HepG2 (cell line): ENCODE measurements around the gene CMTM8. TPM values are rescaled to one million over a fixed set of nuclear protein-coding genes. Genes with fewer than 3 reads are reported as not detected.

Source experiments
- ARNTL ChIP-seq: sonication (generic); formaldehyde crosslinking; IDR thresholded peaks from 2 replicates; pipeline ENCODE4 v1.4.0; 2020; ENCODE audit warnings: mild to moderate bottlenecking, missing genetic modification reagents
- BCL6 ChIP-seq: IDR thresholded peaks from 2 replicates; pipeline ENCODE4 v1.6.1; 2016; ENCODE audit warnings: missing genetic modification reagents, missing compliant biosample characterization
- DR1 ChIP-seq: sonication (generic); formaldehyde crosslinking; IDR thresholded peaks from 2 replicates; pipeline ENCODE4 v1.8.0; 2021; ENCODE audit warnings: mild to moderate bottlenecking, missing genetic modification reagents, inconsistent platforms
- FOXM1 ChIP-seq: sonication (generic); formaldehyde crosslinking; IDR thresholded peaks from 2 replicates; pipeline ENCODE4 v1.5.0; 2020; ENCODE audit warnings: missing genetic modification reagents
- KAT7 ChIP-seq: IDR thresholded peaks from 2 replicates; pipeline ENCODE4 v1.6.1; 2018; ENCODE audit warnings: borderline replicate concordance, missing compliant biosample characterization
- MATR3 ChIP-seq: sonication (generic); formaldehyde crosslinking; IDR thresholded peaks from 2 replicates; pipeline ENCODE4 v1.4.0; 2020; ENCODE audit warnings: missing genetic modification reagents
- MBNL3 ChIP-seq: fragments of 250-450 bp; sonication (Bioruptor Pico); conservative IDR thresholded peaks from 2 replicates; pipeline ENCODE4 v1.8.0; 2022; ENCODE audit warnings: mild to moderate bottlenecking, inconsistent platforms
- ONECUT2 ChIP-seq: sonication (generic); formaldehyde crosslinking; IDR thresholded peaks from 2 replicates; pipeline ENCODE4 v1.4.0; 2020; ENCODE audit warnings: missing genetic modification reagents
- POLR2G ChIP-seq: fragments of 200-400 bp; formaldehyde crosslinking; IDR thresholded peaks from 2 replicates; pipeline ENCODE4 v1.6.1; 2018; ENCODE audit warnings: mild to moderate bottlenecking, low read depth, low read length, moderate library complexity
- SAP130 ChIP-seq: IDR thresholded peaks from 2 replicates; pipeline ENCODE4 v1.6.1; 2016; ENCODE audit warnings: low read depth
- SMYD3 ChIP-seq: sonication (generic); formaldehyde crosslinking; IDR thresholded peaks from 2 replicates; pipeline ENCODE4 v1.8.1; 2023; ENCODE audit warnings: mild to moderate bottlenecking, missing genetic modification reagents
- SOX13 ChIP-seq, 3 experiments: fragments of 450-650 bp in 1 of 3; sonication (generic) in 1 of 3; formaldehyde crosslinking in 1 of 3; IDR thresholded peaks in 2 of 3; conservative IDR thresholded peaks in 1 of 3; 2 replicates each; pipeline versions ENCODE4 v1.5.0 to v1.6.1; 2016 to 2020; ENCODE audit warnings: antibody characterized with exemption in 1 of 3, mild to moderate bottlenecking in 1 of 3, missing compliant biosample characterization in 1 of 3, missing genetic modification reagents in 1 of 3, moderate library complexity in 1 of 3
- SOX6 ChIP-seq, 2 experiments: fragments of 450-650 bp in 1 of 2; sonication (generic) in 1 of 2; formaldehyde crosslinking in 1 of 2; IDR thresholded peaks; 2 replicates each; pipeline versions ENCODE4 v1.4.0 to v1.6.1; 2017 to 2020; ENCODE audit warnings: antibody characterized with exemption in 1 of 2, mild to moderate bottlenecking in 1 of 2, missing genetic modification reagents in 1 of 2
- ZBTB42 ChIP-seq: sonication (generic); formaldehyde crosslinking; IDR thresholded peaks from 2 replicates; pipeline ENCODE4 v1.5.0; 2020; ENCODE audit warnings: mild to moderate bottlenecking, missing genetic modification reagents
- ZFX ChIP-seq: sonication (generic); formaldehyde crosslinking; IDR thresholded peaks from 2 replicates; pipeline ENCODE4 v1.4.0; 2020; ENCODE audit warnings: mild to moderate bottlenecking, low read depth, missing genetic modification reagents, moderate library complexity
- ZNF232 ChIP-seq: sonication (generic); formaldehyde crosslinking; IDR thresholded peaks from 2 replicates; pipeline ENCODE4 v1.4.0; 2020; ENCODE audit warnings: missing genetic modification reagents, borderline replicate concordance
- polyA plus RNA-seq, 8 experiments: library from polyadenylated mRNA; depleted of rRNA in 3 of 8; stranded (reverse) in 7 of 8; unstranded in 1 of 8; fragments of >200 nt; fragmentation: Illumina TruSeq in 4 of 8; extraction: Trizol in 4 of 8; gene quantifications; 2 replicates each; pipeline versions ENCODE4 v1.2.1 to v1.2.3, GENCODE V29; 2011 to 2016; ENCODE audit warnings: low read depth in 4 of 8, missing spikeins in 1 of 8, mixed read lengths in 1 of 8; ENCODE audit not compliant: insufficient read depth in 1 of 8
- total RNA-seq, 5 experiments: library from RNA; depleted of rRNA; stranded (reverse); fragments of >200 nt; fragmentation: Illumina TruSeq; extraction: Trizol; gene quantifications; 2 replicates each; pipeline ENCODE4 v1.2.3, GENCODE V29; 2016; ENCODE audit warnings: low read depth in 1 of 5
- TF ChIP-seq, protein P1 (sequence below): IDR thresholded peaks from 2 replicates; pipeline ENCODE4 v1.6.1; 2016; ENCODE audit warnings: missing compliant biosample characterization, missing genetic modification reagents, borderline replicate concordance

The CMTM8 gene
- total and polyA plus RNA-seq, 2 of the 13 experiments (the other 11 are each of a cell fraction or from before 2014, with no cell fraction given), result 8.9 to 15.8 TPM

DNA sequence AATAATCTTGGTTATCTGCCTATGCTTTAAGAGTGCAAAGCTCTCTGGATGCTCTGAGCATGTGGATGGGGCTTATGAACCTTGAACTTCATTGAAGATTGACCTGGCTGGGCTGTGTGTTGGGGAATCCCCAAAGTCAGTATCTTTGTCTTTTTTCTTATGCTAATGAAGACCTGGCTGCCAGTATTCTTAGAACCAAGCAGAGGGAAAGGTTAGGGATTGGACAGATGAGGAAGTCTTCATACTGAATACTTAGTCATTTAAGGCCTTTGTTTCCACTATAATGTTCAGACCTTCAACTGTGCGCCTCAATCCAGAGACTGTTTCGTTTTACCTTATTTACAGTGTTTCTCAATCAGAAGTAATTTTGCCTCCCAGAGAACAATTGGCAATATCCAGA, 110.7 kb downstream of the CMTM8 start (continued):
- TF ChIP-seq, protein P1, sequence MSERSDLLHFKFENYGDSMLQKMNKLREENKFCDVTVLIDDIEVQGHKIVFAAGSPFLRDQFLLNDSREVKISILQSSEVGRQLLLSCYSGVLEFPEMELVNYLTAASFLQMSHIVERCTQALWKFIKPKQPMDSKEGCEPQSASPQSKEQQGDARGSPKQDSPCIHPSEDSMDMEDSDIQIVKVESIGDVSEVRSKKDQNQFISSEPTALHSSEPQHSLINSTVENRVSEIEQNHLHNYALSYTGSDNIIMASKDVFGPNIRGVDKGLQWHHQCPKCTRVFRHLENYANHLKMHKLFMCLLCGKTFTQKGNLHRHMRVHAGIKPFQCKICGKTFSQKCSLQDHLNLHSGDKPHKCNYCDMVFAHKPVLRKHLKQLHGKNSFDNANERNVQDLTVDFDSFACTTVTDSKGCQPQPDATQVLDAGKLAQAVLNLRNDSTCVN (CRISPR knock-in tag), result no peak
- TF ChIP-seq ZNF232 (CRISPR knock-in tag), result 0 out of 2 replicates have a peak, but pooled peaks have one; percentile 37
- TF ChIP-seq BCL6 (CRISPR knock-in tag), result 0 out of 2 replicates have a peak, but pooled peaks have one; percentile 33
- no peak for TF ChIP-seq DR1
- TF ChIP-seq KAT7, result no peak
- TF ChIP-seq SOX6 (IDR thresholded peaks at IDR 0.05), result no peak
- peak; percentile 33; the same call in 1 of the 2 replicates for TF ChIP-seq SOX6 (CRISPR knock-in tag; IDR thresholded peaks at IDR 0.05)
- no peak for TF ChIP-seq MBNL3 (CRISPR knock-in tag)
- TF ChIP-seq FOXM1 (CRISPR knock-in tag), result no peak
- TF ChIP-seq SMYD3, result no peak
- 0 out of 2 replicates have a peak, but pooled peaks have one; percentile 12 for TF ChIP-seq SAP130
- no peak for TF ChIP-seq ARNTL
- TF ChIP-seq ZFX, result no peak
- TF ChIP-seq SOX13 (IDR thresholded peaks at IDR 0.05), result no peak
- peak in 1 of 2 experiments; percentile 60; a peak in 1 of 4 replicates for TF ChIP-seq SOX13 (CRISPR knock-in tag; conservative IDR thresholded peaks at IDR 0.05 in 1 of 2, IDR thresholded peaks at IDR 0.05 in 1 of 2)
- no peak for TF ChIP-seq ZBTB42 (CRISPR knock-in tag)
- TF ChIP-seq POLR2G, result no peak
- TF ChIP-seq ONECUT2 (CRISPR knock-in tag), result no peak
- TF ChIP-seq MATR3, result no peak
